Hematopoietic multipotent progenitor cell treated with erythropoietin and hydrocortisone succinate and interleukin-3 and kit ligand, for 15 days (in vitro differentiated cells): Measurements from ENCODE around the gene VPS9D1.
"Not testable (repeated sequence)": the region's sequence is repeated elsewhere in the genome, so short reads cannot be mapped to it uniquely, and the experiment has no call there.

Experiments used
- DNase-seq: peaks from one replicate; pipeline ENCODE4 v3.0.0-alpha.2; 2015; ENCODE audit warnings: low spot score

The VPS9D1 gene

DNA sequence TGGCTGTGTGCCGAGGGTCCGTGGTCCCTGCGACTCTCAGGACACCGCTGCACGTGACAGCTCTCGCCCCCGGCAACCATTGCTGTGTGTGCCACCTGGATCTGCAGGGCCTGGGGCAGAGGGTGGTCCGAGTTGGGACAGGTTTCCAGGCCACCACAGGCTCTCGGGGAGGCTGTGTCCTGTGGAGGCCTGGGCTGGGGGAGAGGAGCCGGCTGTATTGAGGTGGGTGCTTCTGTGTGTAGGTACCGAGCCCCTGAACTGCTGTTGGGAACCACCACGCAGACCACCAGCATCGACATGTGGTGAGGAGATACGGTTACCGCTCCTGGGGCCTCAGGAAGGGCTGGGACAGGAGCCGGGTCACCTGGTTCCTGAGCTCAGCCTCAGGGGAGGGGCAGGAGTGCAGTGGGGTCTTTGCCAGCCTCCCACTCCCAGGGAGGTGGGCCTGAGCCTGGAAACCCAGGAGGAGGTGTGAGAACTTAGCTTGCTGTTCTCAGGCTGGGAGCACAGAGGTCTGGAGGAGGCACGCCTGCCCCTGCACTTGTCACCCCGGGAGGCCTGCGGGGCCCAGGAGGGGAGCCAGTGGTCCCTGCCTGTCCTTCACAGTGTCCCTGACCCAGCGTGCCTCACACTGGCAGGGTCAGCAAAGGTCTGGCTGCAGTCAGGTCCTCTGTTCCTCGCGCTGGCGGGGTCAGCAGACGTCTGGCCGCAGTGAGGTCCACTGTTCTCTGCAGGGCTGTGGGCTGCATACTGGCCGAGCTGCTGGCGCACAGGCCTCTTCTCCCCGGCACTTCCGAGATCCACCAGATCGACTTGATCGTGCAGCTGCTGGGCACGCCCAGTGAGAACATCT is 26.5 kb downstream of the VPS9D1 start:
- DNase-seq, result peak; percentile 28

DNA sequence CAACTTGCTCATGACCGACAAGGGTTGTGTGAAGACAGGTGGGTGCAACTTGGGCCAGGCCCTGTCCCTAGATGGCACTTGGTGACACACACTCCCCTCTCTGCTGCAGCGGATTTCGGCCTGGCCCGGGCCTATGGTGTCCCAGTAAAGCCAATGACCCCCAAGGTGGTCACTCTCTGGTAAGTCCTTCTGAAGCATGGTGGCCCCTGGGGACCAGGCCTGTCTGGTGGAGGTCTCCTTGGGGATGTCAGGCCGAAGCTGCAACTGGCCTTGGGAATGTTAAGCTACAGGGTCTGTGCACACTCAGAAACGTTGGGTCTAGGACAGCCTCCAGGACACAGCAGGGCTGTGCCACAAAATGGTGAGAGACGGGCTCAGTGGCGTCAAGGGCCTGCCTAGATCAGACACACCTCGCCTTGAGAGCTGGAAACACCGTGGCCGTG is 27.4 kb downstream of the VPS9D1 start:
- no peak for DNase-seq

DNA sequence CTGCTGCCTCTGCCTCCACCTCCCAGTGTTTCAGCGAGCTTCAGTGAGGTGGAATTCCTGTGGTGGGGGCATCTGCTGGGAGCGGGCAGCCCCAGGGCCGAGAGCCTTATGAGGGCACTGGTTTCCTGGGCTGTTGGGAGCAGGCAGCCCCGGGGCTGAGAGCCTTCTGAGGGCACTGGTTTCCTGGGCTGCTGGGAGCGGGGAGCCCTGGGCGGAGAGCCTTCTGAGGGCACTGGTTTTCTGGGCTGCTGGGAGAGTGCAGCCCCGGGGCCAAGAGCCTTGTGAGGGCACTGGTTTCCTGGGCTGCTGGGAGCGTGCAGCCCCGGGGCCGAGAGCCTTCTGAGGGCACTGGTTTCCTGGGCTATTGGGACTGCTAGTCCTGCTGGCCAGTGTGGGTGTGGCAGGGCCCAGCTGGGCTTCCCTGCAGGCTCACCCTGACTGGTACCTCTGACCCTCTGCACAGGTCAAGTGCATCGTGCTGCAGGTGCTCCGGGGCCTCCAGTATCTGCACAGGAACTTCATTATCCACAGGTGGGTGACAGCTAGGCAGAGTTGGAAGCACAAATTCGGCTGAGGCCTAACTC is 28.6 kb downstream of the VPS9D1 start:
- no peak for DNase-seq

DNA sequence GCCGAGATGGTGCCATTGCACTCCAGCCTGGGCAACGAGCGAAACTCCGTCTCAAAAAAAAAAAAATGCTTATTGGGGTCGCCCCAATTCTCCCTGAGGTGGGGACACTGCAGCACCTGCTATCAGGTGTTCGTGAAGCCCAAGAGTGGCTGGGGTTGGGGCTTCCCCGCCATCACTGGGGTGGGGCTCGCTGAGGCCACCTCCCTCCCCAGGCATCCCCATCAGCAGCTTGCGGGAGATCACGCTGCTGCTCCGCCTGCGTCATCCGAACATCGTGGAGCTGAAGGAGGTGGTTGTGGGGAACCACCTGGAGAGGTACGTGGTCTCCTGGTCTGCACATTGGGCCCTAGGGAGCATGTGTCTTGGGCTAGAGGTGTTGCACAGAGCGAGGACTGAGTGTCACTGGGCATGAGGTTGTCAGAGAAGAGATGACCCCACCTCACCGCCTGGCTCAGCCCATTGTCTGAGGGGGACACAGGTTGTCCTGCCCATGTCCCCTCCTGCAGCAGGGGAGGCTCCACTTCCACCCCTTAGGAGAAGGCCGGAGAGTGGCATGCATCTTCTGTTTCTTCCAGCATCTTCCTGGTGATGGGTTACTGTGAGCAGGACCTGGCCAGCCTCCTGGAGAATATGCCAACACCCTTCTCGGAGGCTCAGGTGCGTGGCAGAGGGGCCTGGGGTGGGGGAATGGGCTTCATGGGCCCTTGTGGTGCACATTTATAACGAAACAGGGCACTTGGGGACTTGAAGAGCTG is 29.3 kb downstream of the VPS9D1 start:
- DNase-seq, result no peak

DNA sequence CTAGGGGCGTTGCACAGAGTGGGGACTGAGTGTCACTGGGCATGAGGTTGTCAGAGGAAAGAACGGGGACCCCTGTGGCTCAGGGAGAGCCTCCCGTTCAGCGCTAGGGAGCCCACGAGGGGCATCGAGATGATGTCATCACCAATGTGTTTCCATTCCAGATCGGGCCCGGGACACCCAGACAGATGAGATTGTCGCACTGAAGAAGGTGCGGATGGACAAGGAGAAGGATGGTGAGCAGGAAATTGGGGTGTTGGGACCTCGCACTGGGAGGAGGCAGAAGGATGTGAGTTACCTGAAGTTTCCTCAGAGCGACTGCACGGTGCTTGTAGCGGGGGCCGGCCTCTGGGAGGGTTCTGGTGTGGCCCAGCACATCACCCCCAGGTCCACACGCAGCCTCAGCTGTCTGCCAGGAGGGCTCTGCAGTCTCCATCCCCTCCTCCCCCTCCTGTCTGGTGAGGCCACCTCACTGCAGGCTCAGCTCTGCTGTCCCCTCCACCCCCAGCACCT is 30.3 kb downstream of the VPS9D1 start:
- no peak for DNase-seq

DNA sequence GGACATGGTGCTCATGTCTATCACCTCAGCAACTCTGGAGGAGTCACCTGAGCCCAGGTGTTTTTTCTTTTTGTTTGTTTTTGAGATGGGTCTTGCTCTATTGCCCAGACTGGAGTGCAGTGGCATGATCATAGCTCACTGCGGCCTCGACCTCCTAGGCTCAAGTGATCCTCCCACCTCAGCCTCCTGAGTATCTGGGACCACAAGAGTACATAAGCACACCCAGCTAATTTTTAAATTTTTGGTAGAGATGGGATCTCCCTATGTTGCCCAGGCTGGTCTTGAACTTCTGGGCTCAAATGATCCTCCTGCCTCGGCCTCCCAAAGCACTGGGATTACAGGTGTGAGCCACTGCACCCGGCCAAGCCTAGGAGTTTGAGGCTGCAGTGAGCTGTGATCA is 31.1 kb downstream of the VPS9D1 start:
- DNase-seq, result not testable (repeated sequence)

DNA sequence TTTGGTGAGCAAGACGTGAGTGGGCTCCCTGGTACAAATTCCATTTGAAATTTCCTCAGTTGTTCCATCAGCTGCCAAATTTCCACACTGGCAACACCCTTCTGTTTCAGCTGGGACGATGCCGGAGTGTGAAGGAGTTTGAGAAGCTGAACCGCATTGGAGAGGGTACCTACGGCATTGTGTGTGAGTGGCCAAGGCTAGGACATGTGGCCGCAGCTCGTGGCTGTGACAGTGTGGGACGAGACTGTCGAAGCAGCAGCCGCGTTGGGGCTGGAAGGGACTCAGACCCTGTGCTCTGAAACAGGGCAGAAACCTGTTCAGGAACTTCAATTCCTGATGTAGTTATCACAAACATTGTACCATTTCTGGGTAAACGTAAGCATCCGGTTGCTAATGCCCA is 31.6 kb downstream of the VPS9D1 start:
- no peak for DNase-seq

DNA sequence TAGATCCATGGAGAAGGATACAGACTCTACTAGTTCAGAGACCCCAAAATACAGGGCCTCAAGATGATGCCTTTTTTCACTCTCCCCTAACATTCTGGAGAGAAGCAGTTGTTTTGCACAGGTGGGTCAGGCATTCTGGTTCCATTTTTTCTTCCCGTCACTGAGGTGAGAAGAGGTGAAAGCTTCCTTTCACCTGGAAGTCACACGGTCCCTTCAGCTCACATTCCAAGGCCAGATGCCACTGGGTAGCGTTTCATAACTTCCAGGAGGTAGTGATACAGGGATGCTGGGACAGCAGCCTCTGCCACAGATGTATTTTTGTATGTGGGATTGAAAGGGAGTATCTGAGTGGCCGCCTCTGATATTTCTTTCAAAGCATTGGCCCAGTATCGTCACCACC is 32.3 kb downstream of the VPS9D1 start:
- no peak for DNase-seq

DNA sequence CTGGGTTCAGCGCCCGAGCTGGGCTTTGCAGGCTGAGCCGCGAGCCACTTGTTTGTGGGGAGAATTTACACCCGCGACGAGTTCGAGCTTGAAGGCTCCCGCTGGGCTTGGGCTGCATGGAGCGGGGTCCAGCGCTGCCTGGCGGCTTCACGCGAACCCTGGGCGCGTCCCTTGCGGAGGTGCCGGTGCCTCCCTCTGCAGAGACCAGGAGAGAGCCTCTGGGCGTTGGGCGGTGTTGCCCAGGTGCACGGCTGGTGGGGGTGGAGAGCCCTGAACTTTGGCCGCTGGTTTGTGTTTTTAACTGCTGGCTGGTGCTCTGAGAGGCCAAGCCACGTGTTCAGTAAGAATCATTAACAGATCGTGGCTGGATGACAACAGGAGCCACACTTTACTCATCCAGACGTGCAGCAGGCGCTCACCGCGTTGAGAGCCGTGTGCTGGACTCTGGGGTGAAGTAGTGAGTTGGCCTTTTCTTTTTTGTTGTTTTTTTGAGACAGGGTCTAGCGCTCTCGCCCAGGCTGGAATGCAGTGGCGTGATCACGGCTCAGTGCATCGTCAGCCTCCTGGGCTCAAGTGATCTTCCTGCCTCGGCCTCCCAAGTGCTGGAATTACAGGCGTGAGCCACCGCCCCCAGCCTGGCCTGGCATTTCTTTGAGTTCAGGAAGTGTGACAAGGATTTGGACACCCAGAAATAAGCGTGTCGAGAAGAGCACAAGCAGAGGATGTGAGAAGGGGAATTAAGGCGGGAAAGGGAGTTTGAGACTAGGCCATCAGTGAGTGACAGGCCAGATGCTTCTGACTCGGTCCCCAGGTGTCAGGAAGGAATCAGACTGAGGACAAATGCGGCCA is 33.4 kb downstream of the VPS9D1 start:
- DNase-seq, result no peak

DNA sequence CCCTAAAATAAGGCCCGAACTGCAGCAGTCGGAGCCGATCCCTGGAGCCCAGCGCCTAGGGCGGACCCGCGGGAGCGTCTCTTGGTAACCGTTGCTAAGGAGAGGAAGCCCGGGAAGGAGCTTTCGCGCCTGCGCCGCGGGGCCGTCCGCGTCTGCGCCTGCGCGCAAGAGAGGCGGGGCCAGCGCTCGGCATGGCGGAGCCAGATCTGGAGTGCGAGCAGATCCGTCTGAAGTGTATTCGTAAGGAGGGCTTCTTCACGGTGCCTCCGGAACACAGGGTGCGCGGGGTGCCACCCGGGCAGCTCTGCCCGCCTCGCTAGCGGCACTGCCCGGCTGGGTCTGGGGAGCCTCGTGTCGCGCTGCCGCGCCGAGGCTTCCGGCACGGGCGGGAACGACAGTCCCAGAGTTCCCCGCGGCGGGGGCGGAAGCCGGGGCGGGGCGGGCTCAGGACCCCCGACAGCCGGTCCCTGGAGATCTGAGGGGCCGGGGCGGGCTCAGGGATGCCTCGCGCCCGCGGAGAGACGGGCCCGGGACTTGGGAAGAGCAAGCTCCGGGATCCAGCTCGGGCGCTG is 34.1 kb downstream of the VPS9D1 start, which contains the start of gene CDK10:
Gene CDK10, plus strand, starts transcription at position 170 of the 572 bp plus-strand sequence. Its CDS starts 22 bp downstream, at position 192.
- peak; percentile 87 for DNase-seq

DNA sequence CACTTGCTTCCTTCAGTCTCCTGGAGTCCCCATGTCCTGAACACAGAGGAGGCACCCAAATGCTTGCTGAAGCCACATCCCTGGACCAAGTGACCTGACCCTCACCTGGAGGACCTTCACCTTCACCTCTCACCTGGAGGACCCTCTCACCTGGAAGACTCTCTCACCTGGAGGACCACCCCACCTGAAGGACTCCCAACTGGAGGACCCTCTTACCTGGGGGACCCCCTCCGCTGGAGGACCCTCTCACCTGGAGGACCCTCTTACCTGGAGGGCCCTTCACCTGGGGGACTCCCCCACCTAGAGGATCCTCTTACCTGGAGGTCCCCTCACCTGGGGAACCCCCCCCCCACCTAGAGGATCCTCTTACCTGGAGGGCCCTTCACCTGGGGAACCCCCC is 34.8 kb downstream of the VPS9D1 start:
- DNase-seq, result no peak

DNA sequence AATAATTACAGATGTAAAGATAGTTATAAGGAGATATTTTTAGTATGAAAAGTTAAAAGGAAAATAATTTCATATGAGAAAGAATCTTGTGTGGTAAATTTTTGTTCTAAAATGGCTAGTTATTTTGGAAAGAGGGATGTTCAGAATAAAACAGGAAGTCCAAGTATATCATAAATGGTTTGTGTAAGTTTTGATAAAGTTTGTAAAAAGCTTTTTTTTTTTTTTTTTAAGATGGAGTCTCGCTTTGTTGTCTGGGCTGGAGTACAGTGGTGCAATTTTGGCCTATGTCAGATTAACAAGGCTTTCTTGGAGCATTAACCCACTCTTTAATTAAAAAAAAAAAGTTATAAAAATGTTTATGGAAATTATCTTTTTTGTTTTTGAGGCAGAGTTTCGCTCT is 42.4 kb downstream of the VPS9D1 start:
- DNase-seq, result no peak

DNA sequence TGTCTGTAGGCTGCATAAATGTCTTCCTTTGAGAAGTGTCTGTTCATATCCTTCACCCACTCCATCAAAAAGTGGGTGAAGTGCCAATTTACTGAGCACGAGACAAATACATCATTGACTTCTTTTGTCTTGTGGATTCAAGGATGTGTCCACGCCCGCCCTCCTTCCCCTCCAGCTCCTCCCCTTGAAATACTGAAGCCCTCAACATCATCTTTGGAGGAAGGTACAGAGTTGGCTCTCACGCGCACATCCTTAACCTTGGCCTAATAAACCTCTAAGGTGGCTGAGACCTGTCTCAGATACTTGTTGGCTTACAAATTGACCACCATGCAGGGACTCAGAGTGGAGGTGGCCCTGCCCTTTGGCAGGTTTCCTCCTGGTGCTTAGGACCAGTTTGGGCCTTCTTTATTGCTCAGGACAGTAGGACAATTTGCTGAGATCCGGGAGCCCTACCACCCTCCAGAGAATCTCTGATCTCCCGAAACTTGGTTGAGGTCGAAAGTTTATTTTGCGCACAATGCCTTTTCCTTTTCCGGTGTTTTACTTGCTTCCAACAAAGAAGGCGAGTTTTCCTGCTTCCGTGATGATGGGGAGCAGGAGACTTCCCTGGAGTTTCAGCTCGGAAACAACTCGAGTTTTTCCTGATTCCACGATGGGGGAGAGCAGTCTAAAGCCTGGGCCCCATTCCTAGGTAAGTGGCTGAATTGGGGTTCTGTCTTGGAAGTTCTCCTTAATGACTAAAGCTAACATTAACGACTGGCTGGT is 48.3 kb downstream of the VPS9D1 start:
- no peak for DNase-seq

DNA sequence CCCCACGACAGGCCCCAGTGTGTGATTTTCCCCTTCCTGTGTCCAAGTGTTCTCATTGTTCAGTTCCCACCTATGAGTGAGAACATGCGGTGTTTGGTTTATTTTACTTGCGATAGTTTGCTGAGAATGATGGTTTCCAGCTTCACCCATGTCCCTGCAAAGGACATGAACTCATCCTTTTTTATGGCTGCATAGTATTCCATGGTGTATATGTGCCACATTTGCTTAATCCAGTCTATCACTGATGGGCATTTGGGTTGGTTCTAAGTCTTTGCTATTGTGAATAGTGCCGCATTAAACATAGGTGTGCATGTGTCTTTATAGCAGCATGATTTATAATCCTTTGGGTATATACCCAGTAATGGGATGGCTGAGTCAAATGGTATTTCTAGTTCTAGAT is 49.1 kb downstream of the VPS9D1 start:
- not testable (repeated sequence) for DNase-seq

DNA sequence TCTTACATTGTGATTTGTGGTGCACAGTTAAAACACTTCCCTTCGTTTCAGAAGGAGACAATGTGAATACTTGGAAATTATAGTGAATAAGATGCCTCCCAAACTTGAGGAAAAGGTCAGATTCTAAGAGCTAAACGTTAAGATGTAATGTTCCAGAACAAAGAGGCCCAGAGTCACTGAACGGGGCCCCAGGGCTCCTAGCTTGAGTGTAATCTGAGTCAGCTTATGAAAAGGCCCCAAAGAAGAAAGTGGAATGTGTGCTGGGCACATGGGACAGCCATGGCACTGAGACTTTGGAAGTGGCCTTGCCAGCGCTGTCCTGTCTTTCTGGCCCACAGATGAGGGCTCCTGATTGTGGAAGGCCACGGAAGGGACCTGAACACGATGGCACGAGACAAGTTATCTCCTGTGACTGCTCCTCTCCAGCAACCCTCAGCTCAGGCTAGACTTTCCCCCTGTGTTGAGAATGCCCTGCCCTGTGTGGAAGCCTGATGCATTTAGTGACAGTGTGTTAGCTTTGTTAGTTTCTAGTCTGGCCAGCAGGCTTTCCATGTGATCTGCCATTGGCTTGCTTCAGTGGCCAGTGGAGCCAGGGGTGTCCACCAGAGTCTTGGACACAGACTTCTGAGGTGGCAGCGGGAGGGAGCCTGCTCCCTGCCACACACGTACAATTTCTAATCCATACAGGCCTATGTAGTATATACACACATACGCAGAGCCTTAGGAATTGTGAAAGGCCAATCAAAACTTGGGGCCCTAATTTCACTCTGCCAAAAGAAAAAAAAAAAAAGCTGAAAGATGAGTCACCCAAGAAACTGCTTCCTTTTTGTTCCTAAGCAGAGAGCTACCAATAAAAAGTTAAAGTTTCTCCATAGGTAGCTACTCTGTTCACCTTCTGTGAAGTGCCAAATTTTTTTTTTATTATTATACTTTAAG is 49.9 kb downstream of the VPS9D1 start:
- no peak for DNase-seq

DNA sequence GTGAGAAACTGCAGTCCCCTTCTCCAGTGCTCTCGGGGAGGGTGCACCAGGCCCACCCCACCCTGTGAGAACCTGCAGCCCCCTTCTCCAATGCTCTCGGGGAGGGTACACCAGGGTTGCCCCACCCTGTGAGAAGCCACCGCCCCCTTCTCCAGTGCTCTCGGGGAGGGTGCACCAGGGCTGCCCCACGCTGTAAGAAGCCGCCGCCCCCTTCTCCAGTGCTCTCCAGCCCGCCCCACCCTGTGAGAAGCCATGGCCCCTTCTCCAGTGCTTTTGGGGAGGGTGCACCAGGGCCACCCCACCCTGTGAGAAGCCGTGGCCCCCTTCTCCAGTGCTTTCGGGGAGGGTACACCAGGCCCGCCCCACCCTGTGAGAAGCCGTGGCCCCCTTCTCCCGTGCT is 50.9 kb downstream of the VPS9D1 start:
- DNase-seq, result no peak

DNA sequence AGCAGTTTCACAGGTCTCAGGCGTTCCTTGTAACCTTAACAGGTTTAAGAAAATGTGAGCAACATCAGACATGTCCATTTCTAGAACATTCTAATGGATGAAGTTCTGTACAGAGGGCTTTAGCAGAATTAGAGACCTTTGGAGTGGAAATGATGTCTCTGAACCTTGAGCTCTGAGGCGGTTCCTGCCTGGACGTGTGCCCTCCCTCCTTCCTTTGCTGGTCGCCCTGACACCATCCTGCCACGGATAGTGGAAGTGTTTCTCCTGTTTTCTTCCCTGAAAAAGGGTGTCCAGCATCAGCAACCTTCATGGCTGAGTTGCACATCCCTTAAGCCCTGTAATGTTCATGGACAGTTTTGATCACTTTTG is 51.9 kb downstream of the VPS9D1 start:
- DNase-seq, result no peak

DNA sequence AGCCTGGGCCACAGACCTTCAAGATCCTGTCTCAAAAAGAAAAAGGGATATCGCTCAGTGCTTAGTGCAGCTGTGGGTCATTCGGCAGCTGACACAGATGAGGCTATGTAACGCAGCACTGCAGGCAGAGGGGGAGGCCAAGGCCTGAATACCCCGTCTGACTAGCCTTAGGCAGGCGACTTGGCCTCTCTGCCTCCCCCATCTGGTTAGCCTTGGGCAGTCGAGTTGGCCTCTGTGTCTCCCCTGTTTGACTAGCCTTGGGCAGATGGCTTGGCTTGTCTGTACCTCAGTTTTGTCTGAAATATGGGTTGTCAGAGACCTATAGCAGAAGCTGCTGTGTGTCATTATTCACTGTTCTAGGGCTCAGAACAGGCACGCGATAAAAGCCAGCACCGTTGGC is 53.1 kb downstream of the VPS9D1 start:
- DNase-seq, result no peak

DNA sequence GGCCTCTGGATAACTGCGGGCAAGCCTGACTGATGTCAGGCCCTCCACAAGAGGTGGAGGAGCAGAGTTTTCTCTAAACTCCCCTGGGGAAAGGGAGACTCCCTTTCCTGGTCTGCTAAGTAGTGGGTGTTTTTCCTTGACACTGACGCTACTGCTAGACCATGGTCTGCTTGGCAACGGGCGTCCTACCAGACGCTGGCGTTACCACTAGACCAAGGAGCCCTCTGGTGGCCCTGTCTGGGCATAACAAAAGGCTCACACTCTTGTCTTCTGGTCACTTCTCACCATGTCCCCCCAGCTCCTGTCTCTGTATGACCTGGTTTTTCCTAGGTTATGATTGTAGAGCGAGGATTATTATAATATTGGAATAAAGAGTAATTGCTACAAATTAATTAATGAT is 53.7 kb downstream of the VPS9D1 start:
- DNase-seq, result peak; percentile 32
